ENCODE measurements around the gene ZNF227.

- no peak for TF ChIP-seq CTCF (IDR thresholded peaks at IDR 0.05)
- TF ChIP-seq EZH2 (IDR thresholded peaks at IDR 0.05) = no peak
- no peak for TF ChIP-seq EZH2phosphoT487 (IDR thresholded peaks at IDR 0.05)
These were observed 35.7 kb upstream of the ZNF227 start for GRCh38 chr19:44176590-44176989.

Data from neural progenitor cell (in vitro differentiated cells).